WERI-Rb-1 (cell line): ENCODE results near the gene MORC3.
"Not testable (repeated sequence)": the region's sequence is repeated elsewhere in the genome, so short reads cannot be mapped to it uniquely, and the experiment has no call there.

Experiments used
- DNase-seq: peaks from one replicate; pipeline ENCODE4 v3.0.0-alpha.2; 2020
- H3K27ac ChIP-seq: fragments of 250-450 bp; sonication (Bioruptor Pico); 2 replicates; pipeline ENCODE4 v1.5.1; 2020; ENCODE audit warnings: mild to moderate bottlenecking, moderate library complexity
- H3K27me3 ChIP-seq: fragments of 250-450 bp; sonication (Bioruptor Pico); 2 replicates; pipeline ENCODE4 v1.5.1; 2021; ENCODE audit warnings: mild to moderate bottlenecking, low read depth, moderate library complexity; ENCODE audit not compliant: insufficient read depth, severe bottlenecking
- H3K36me3 ChIP-seq: fragments of 250-450 bp; sonication (Bioruptor Pico); 2 replicates; pipeline ENCODE4 v1.5.1; 2020; ENCODE audit warnings: mild to moderate bottlenecking, moderate library complexity
- H3K4me3 ChIP-seq: 2 replicates; pipeline ENCODE4 v1.5.1; 2011; ENCODE audit warnings: low read depth, mild to moderate bottlenecking, control low read depth, low read length
- H3K9me3 ChIP-seq: fragments of 250-450 bp; sonication (Bioruptor Pico); 2 replicates; pipeline ENCODE4 v1.5.1; 2021; ENCODE audit warnings: mild to moderate bottlenecking, moderate library complexity; ENCODE audit not compliant: severe bottlenecking
- CTCF ChIP-seq: IDR thresholded peaks from 2 replicates; pipeline ENCODE4 v1.5.1; 2011; ENCODE audit warnings: low read depth, mild to moderate bottlenecking, control low read depth, inconsistent platforms, low read length

The MORC3 gene

DNA sequence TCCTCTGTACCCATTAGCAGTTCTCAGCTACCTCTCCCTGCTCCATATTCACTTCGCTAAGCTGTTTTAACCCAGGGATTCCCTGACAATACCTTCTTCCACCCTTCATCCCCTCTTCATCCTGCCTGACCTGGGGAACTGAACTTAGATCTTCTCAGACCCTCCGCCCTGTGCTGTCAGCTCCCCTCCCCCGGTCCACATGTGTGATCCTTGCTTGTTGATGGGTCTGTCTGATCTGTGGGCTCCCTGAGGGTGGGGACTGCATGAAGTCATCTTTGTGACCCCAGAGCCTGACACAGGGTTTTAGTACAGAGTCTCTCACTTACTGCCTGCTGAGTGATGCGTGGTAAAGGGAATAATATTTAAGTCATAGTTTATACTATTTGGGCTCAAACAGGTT, 77.0 kb downstream of the MORC3 start:
- Histone ChIP-seq H3K36me3 (peaks cover 86% of the 10 kb centered on the region), H3K27ac (peak overlapping the region; percentile 71), H3K4me3 (no peak overlapping the region), H3K27me3 (no peaks in the 10 kb centered on the region), H3K9me3 (peaks cover 8% of the 10 kb centered on the region)
- no peak for TF ChIP-seq CTCF
- peak; percentile 72 for DNase-seq

DNA sequence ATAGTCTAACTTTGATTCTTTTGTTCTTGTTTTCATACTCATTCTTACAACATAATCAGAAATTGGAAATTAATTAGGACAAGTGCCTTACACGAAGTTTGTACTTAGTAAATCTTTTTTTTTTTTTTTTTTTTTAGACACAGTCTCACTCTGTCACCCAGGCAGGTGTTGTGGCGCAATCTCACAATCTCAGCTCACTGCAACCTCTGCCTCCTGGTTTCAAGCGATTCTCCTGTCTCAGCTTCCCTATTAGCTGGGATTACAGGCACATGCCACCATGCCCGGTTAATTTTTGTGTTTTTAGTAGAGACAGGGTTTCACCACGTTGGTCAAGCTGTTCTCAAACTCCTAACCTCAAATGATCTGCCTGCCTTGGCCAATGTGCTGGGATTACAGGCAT, 77.6 kb downstream of the MORC3 start:
- TF ChIP-seq CTCF, result no peak
- H3K9me3 ChIP-seq, result peaks cover 4% of the 10 kb centered on the region
- peak overlapping the region; percentile 71 for H3K27ac ChIP-seq
- H3K36me3 ChIP-seq, result peaks cover 87% of the 10 kb centered on the region
- DNase-seq, result peak; percentile 18
- H3K27me3 ChIP-seq, result no peaks in the 10 kb centered on the region
- no peak overlapping the region for H3K4me3 ChIP-seq

DNA sequence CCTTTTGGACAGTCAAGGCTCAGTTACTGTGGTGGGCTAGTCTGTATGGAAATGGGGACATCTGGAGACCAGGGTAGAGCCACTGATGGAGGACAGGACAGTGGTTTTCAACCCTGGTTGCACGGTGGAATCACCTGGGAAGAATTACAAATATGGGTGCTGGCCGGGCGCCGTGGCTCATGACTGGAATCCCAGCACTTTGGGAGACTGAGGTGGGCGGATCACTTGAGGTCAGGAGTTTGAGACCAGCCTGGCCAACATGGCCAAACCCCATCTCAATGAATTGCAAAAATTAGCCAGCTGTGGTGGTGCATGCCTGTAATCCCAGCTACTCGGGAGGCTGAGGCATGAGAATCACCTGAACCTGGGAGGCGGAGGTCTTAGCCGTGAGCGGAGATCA, 79.7 kb downstream of the MORC3 start:
- not testable (repeated sequence) for H3K9me3 ChIP-seq, H3K4me3 ChIP-seq, H3K27ac ChIP-seq, DNase-seq, H3K27me3 ChIP-seq
- H3K36me3 ChIP-seq, result peaks cover 85% of the 10 kb centered on the region

DNA sequence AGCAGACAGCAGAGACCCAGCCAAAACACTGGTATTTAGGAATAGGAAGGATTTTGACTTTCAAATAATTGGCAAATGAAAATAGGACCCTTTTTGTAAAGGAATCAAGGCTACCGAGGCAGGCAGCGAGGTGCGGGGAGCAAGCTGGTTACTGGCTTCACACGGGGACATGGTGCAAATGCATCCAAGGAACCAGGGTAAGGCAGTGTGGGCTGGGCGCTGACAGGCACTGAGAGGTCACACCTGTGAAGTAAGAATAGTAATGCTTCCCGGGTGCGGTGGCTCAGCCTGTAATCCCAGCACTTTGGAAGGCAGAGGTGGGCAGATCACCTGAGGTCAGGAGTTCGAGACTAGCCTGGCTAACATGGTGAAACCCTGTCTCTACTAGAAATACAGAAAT, 80.7 kb downstream of the MORC3 start:
- Histone ChIP-seq H3K9me3 (no peaks in the 10 kb centered on the region), H3K27me3 (no peaks in the 10 kb centered on the region), H3K27ac (no peak overlapping the region), H3K36me3 (peaks cover 91% of the 10 kb centered on the region), H3K4me3 (no peak overlapping the region)
- DNase-seq, result no peak
- no peak for TF ChIP-seq CTCF

GRCh38 chr21:36402339-36402738, 82.3 kb downstream of the MORC3 start:
- no peak overlapping the region for H3K4me3 ChIP-seq
- H3K36me3 ChIP-seq, result peaks cover 90% of the 10 kb centered on the region
- no peak for DNase-seq
- no peaks in the 10 kb centered on the region for H3K27me3 ChIP-seq
- H3K9me3 ChIP-seq, result no peaks in the 10 kb centered on the region
- no peak for TF ChIP-seq CTCF
- no peak overlapping the region for H3K27ac ChIP-seq

GRCh38 chr21:36403713-36404112, 83.7 kb downstream of the MORC3 start:
- no peak for TF ChIP-seq CTCF
- no peak overlapping the region for H3K27ac ChIP-seq

More at GRCh38 chr21:36403713-36404112, 83.7 kb downstream of the MORC3 start:
- DNase-seq, result no peak
- no peaks in the 10 kb centered on the region for H3K9me3 ChIP-seq
- H3K27me3 ChIP-seq, result no peaks in the 10 kb centered on the region
- H3K4me3 ChIP-seq, result no peak overlapping the region
- peaks cover 90% of the 10 kb centered on the region for H3K36me3 ChIP-seq
